Neural cell (in vitro differentiated cells): Measurements from ENCODE around the gene HAGHL. TPM values are rescaled to one million over a fixed set of nuclear protein-coding genes. Genes with fewer than 3 reads are reported as not detected.

Experiments
- H2AFZ ChIP-seq: fragments of 200-600, 300-800 bp; sonication (generic), shearing (Covaris generic); 2 replicates; pipeline ENCODE4 v1.6.0; 2014; ENCODE audit warnings: low read depth, mild to moderate bottlenecking, antibody characterized with exemption, low read length, moderate library complexity
- H3F3A ChIP-seq: fragments of 200-600 bp; shearing (Covaris generic); 2 replicates; pipeline ENCODE4 v1.6.1; 2016; ENCODE audit warnings: mild to moderate bottlenecking, moderate library complexity, mixed read lengths, antibody characterized with exemption, low read length; ENCODE audit not compliant: insufficient read depth, poor library complexity, severe bottlenecking
- H3K27ac ChIP-seq: fragments of 200-600, 300-800 bp; sonication (generic), shearing (Covaris generic); 2 replicates; pipeline ENCODE4 v1.5.1; 2014; ENCODE audit warnings: mild to moderate bottlenecking, low read length, moderate library complexity
- H3K27me3 ChIP-seq: fragments of 300-800, 200-600 bp; sonication (generic), shearing (Covaris generic); 2 replicates; pipeline ENCODE4 v1.6.0; 2014; ENCODE audit warnings: mild to moderate bottlenecking, low read depth, low read length, moderate library complexity; ENCODE audit not compliant: insufficient read depth
- H3K36me3 ChIP-seq: fragments of 300-800, 200-600 bp; sonication (generic), shearing (Covaris generic); 2 replicates; pipeline ENCODE4 v1.5.1; 2014; ENCODE audit warnings: mild to moderate bottlenecking, antibody characterized with exemption, low read length, moderate library complexity; ENCODE audit not compliant: insufficient read depth
- H3K4me2 ChIP-seq: fragments of 300-800, 200-600 bp; sonication (generic), shearing (Covaris generic); 2 replicates; pipeline ENCODE4 v1.6.0; 2014; ENCODE audit warnings: mild to moderate bottlenecking, low read length
- H3K4me3 ChIP-seq: fragments of 300-800, 200-600 bp; sonication (generic), shearing (Covaris generic); 2 replicates; pipeline ENCODE4 v1.5.1; 2014; ENCODE audit warnings: mild to moderate bottlenecking, low read length, moderate library complexity
- H3K79me2 ChIP-seq: fragments of 200-600 bp; shearing (Covaris generic); replicated peaks from 2 replicates; pipeline ENCODE4 v1.6.0; 2014; ENCODE audit warnings: mild to moderate bottlenecking, low read length, moderate library complexity; ENCODE audit not compliant: insufficient read depth
- H3K9ac ChIP-seq: fragments of 300-800, 200-600 bp; sonication (generic), shearing (Covaris generic); 2 replicates; pipeline ENCODE4 v1.6.1; 2016; ENCODE audit warnings: mild to moderate bottlenecking, low read length, mixed read lengths
- H3K9me2 ChIP-seq: fragments of 200-600 bp; shearing (Covaris generic); 2 replicates; pipeline ENCODE4 v1.6.1; 2016; ENCODE audit warnings: mild to moderate bottlenecking, low read length, mixed read lengths; ENCODE audit not compliant: insufficient read depth
- H3K9me3 ChIP-seq: fragments of 200-600, 300-800 bp; sonication (generic), shearing (Covaris generic); 2 replicates; pipeline ENCODE4 v1.6.1; 2016; ENCODE audit warnings: mild to moderate bottlenecking, mixed run types, low read length, moderate library complexity, mixed read lengths
- H4K20me1 ChIP-seq: fragments of 200-600 bp; shearing (Covaris generic); 2 replicates; pipeline ENCODE4 v1.6.1; 2016; ENCODE audit warnings: mild to moderate bottlenecking, mixed run types; ENCODE audit not compliant: insufficient read depth
- EP300 ChIP-seq: fragments of 450-650 bp; conservative IDR thresholded peaks from 2 replicates; pipeline ENCODE4 v1.6.1; 2014; ENCODE audit warnings: antibody characterized with exemption, mild to moderate bottlenecking, moderate library complexity; ENCODE audit not compliant: poor library complexity, severe bottlenecking
- EZH2 ChIP-seq: fragments of 200-600, 300-800 bp; shearing (Covaris generic), sonication (generic); IDR thresholded peaks from 2 replicates; pipeline ENCODE4 v1.6.1; 2014; ENCODE audit warnings: antibody characterized with exemption, low read length, borderline replicate concordance, mild to moderate bottlenecking; ENCODE audit not compliant: insufficient read depth, poor library complexity, severe bottlenecking
- MXI1 ChIP-seq: fragments of 450-650 bp; conservative IDR thresholded peaks from 2 replicates; pipeline ENCODE4 v1.6.1; 2014; ENCODE audit warnings: antibody characterized with exemption, mild to moderate bottlenecking; ENCODE audit not compliant: poor library complexity, severe bottlenecking
- POLR2AphosphoS5 ChIP-seq: IDR thresholded peaks from 2 replicates; pipeline ENCODE4 v1.6.1; 2012
- RAD21 ChIP-seq: fragments of 450-650 bp; conservative IDR thresholded peaks from 2 replicates; pipeline ENCODE4 v1.6.1; 2014; ENCODE audit warnings: antibody characterized with exemption, mild to moderate bottlenecking, moderate library complexity
- REST ChIP-seq: IDR thresholded peaks from 2 replicates; pipeline ENCODE4 v1.6.1; 2012; ENCODE audit warnings: borderline replicate concordance
- SMC3 ChIP-seq: fragments of 450-650 bp; conservative IDR thresholded peaks from 2 replicates; pipeline ENCODE4 v1.6.1; 2014; ENCODE audit warnings: antibody characterized with exemption, mild to moderate bottlenecking, moderate library complexity; ENCODE audit not compliant: poor library complexity
- TAF1 ChIP-seq: IDR thresholded peaks from 2 replicates; pipeline ENCODE4 v1.6.1; 2012; ENCODE audit warnings: low read depth
- polyA plus RNA-seq: library from polyadenylated mRNA; depleted of rRNA; stranded (reverse); fragments of >200 nt; gene quantifications from 2 replicates; pipeline ENCODE4 v1.2.3, GENCODE V29; 2014
- TF ChIP-seq, protein P1 (sequence below): fragments of 450-650 bp; IDR thresholded peaks from 2 replicates; pipeline ENCODE4 v1.5.1; 2014; ENCODE audit warnings: antibody characterized with exemption, mild to moderate bottlenecking, moderate library complexity; ENCODE audit not compliant: poor library complexity, severe bottlenecking

Gene HAGHL
- polyA plus RNA-seq, 1 donor from 2014 or later = 28.3 TPM

DNA sequence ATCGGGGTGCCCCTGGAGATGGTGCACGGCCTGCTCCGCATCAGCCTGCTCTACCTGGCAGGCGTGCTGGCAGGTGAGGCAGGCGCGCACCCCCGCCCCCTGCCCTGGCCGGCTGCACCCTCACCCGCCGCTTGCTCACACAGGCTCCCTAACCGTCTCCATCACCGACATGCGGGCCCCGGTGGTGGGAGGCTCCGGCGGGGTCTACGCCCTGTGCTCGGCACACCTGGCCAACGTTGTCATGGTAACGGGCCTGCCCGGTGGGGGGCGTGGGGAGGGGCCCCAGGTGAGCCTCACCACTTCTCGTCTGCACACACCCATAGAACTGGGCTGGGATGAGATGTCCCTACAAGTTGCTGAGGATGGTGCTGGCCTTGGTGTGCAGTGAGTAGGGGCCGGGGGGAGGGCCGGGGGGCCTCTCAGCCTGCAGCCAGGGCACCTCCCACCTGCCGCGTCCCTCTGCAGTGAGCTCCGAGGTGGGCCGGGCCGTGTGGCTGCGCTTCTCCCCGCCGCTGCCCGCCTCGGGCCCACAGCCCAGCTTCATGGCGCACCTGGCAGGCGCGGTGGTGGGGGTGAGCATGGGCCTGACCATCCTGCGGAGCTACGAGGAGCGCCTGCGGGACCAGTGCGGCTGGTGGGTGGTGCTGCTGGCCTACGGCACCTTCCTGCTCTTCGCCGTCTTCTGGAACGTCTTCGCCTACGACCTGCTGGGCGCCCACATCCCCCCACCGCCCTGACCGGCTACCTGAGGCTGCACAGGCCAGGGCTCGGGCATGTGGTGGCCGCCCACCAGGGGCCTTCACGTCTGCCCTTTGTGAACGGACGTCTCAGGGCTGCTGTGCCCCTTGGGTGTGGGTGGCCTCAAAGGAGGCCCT, 49.4 kb upstream of the HAGHL start:
- Histone ChIP-seq H3K27me3 (peaks cover 3% of the 10 kb centered on the region), H3K9ac (no peak overlapping the region), H3K9me2 (no peaks in the 10 kb centered on the region), H3K79me2 (peaks cover 14% of the 10 kb centered on the region), H3K27ac (no peak overlapping the region), H3K9me3 (no peaks in the 10 kb centered on the region), H2AFZ (no peak overlapping the region), H3K4me3 (no peak overlapping the region), H3K36me3 (no peaks in the 10 kb centered on the region), H3K4me2 (no peak overlapping the region), H4K20me1 (peaks cover 6% of the 10 kb centered on the region), H3F3A (no peaks in the 10 kb centered on the region)
- TF ChIP-seq RAD21 (no peak), TAF1 (no peak), REST (no peak), SMC3 (no peak), EZH2 (no peak), POLR2AphosphoS5 (no peak), EP300 (no peak)

GRCh38 chr16:678209-678857, 48.6 kb upstream of the HAGHL start:
- Histone ChIP-seq H3K9me2 (no peaks in the 10 kb centered on the region), H3K36me3 (no peaks in the 10 kb centered on the region), H4K20me1 (peaks cover 6% of the 10 kb centered on the region), H2AFZ (no peak overlapping the region), H3K9me3 (no peaks in the 10 kb centered on the region), H3K9ac (no peak overlapping the region), H3K4me3 (no peak overlapping the region), H3K79me2 (peaks cover 18% of the 10 kb centered on the region), H3K27ac (no peak overlapping the region), H3F3A (no peaks in the 10 kb centered on the region), H3K27me3 (peaks cover 3% of the 10 kb centered on the region), H3K4me2 (no peak overlapping the region)
- TF ChIP-seq SMC3 = no peak
- TF ChIP-seq, protein P1, sequence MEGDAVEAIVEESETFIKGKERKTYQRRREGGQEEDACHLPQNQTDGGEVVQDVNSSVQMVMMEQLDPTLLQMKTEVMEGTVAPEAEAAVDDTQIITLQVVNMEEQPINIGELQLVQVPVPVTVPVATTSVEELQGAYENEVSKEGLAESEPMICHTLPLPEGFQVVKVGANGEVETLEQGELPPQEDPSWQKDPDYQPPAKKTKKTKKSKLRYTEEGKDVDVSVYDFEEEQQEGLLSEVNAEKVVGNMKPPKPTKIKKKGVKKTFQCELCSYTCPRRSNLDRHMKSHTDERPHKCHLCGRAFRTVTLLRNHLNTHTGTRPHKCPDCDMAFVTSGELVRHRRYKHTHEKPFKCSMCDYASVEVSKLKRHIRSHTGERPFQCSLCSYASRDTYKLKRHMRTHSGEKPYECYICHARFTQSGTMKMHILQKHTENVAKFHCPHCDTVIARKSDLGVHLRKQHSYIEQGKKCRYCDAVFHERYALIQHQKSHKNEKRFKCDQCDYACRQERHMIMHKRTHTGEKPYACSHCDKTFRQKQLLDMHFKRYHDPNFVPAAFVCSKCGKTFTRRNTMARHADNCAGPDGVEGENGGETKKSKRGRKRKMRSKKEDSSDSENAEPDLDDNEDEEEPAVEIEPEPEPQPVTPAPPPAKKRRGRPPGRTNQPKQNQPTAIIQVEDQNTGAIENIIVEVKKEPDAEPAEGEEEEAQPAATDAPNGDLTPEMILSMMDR = no peak
- TF ChIP-seq MXI1 = no peak
- no peak for TF ChIP-seq REST
- TF ChIP-seq TAF1 = no peak
- TF ChIP-seq EP300 = no peak
- no peak for TF ChIP-seq RAD21
- TF ChIP-seq EZH2 = no peak
- TF ChIP-seq POLR2AphosphoS5 = no peak
